ENCODE measurements around the gene LTC4S. TPM values are rescaled to one million over a fixed set of nuclear protein-coding genes. Genes with fewer than 3 reads are reported as not detected.
A peak's percentile ranks its signal among the peaks of the same experiment; 100 is the strongest.

LTC4S gene
- total and polyA plus RNA-seq, 3 experiments from 2014 or later: 0.57 to 4.0 (median 1.0) TPM

- Histone ChIP-seq H3K36me3 (ENCODE audit: insufficient read depth, low read length) (peaks cover 13% of the 10 kb centered on the region), H3K4me3 (ENCODE audit: low read length) (peak overlapping the region; percentile 83), H3K27ac (ENCODE audit: low read depth, low read length) (peak overlapping the region; percentile 96), H3K9me3 (ENCODE audit: low read length) (no peaks in the 10 kb centered on the region), H3K4me1 (ENCODE audit: insufficient read depth, low read length) (peaks cover 36% of the 10 kb centered on the region), H3K27me3 (ENCODE audit: insufficient read depth, low read length, poor library complexity, severe bottlenecking) (no peaks in the 10 kb centered on the region)
- Mint-ChIP-seq H3K4me3 (peak overlapping the region; percentile 77 to 94 (median 86)), H3K36me3 (peaks cover 4 to 38% (median 5%) of the 10 kb centered on the region in 3 donors), H3K27ac (peak overlapping the region; percentile 89 to 98 (median 96)), H3K27me3 (peaks cover 0 to 8% of the 10 kb centered on the region in 2 donors), H3K9me3 (peaks cover 0 to 4% (median 0%) of the 10 kb centered on the region in 5 donors), H3K4me1 (peaks cover 43 to 66% (median 44%) of the 10 kb centered on the region in 3 donors)
- no peak for DNase-seq
- ChIA-PET CTCF (interaction anchor here (1.1 to 2.8 kb wide), 5 partner anchors 18 to 197 kb away, joined by 3 to 21 read pairs (median 4); partner anchors contain the start of genes HNRNPH1 and TBC1D9B), POLR2A (interaction anchor here (0.6 to 3.2 kb wide), 11 partner anchors 9 to 198 kb away, joined by 3 to 13 read pairs (median 4); partner anchors contain the start of genes HNRNPH1, LTC4S and MRNIP)
Measured at GRCh38 chr5:179820127-179820482, 26.3 kb downstream of the LTC4S start.

DNA sequence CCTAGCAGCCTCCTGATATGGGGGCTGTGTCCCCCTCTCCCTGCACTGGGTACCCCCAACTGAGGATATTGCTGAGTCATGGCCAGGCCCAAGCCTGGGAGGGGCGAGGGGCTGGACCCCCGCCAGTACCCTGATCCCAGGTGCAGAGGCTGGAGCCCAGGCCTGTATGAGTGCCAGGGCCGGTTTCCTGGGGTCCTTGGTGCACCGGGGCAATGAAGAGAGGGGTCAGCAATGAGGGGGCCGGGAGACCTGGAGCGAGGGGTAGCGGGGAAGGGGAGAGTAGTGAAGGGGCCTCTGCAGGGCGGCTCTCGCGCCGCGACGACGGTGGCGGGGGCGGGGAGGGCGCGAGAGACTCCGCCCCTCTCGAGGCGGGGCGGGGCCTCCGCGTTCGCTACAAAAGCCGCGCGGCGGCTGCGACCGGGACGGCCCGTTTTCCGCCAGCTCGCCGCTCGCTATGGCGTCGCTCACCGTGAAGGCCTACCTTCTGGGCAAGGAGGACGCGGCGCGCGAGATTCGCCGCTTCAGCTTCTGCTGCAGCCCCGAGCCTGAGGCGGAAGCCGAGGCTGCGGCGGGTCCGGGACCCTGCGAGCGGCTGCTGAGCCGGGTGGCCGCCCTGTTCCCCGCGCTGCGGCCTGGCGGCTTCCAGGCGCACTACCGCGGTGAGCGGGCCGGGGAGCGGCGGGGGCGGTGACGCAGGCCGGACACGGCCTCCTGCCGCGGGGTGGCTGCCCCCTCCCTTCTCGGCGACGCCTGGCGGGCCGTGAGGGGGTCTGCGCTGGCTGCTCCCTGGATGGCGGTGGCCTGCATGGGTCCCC is 26.9 kb downstream of the LTC4S start, which contains the start of gene SQSTM1:
SQSTM1 (plus strand) TSS at position 423 of the 815 bp plus-strand sequence; CDS start at position 455, 32 bp downstream.
- peak within 1 kb of the TSS; percentile 83 for H3K4me3 ChIP-seq (ENCODE audit: low read length)
- POLR2A ChIA-PET: interaction anchor here (0.6 to 3.2 kb wide), 9 partner anchors 9 to 199 kb away, joined by 3 to 13 read pairs (median 3); partner anchors contain the start of genes HNRNPH1, LTC4S and MRNIP
- peak within 1 kb of the TSS; percentile 93 to 100 (median 98) for H3K27ac Mint-ChIP-seq
- H3K4me3 Mint-ChIP-seq: peak within 1 kb of the TSS; percentile 94 to 99 (median 98)
- peaks cover 19% of the 10 kb centered on the region for H3K36me3 ChIP-seq (ENCODE audit: insufficient read depth, low read length)
- no peaks in the 10 kb centered on the region for H3K9me3 ChIP-seq (ENCODE audit: low read length)
- peak; percentile 72 to 86 (median 79) for DNase-seq
- H3K27me3 ChIP-seq (ENCODE audit: insufficient read depth, low read length, poor library complexity, severe bottlenecking): no peaks in the 10 kb centered on the region
- CTCF ChIA-PET: interaction anchor here (1.1 to 2.8 kb wide), 3 partner anchors 19 to 88 kb away, joined by 3 to 21 read pairs (median 6); partner anchors contain the start of gene TBC1D9B
- H3K9me3 Mint-ChIP-seq: peaks cover 0 to 4% (median 0%) of the 10 kb centered on the region in 5 donors
- peaks cover 36% of the 10 kb centered on the region for H3K4me1 ChIP-seq (ENCODE audit: insufficient read depth, low read length)
- H3K27ac ChIP-seq (ENCODE audit: low read depth, low read length): peak within 1 kb of the TSS; percentile 96
- H3K36me3 Mint-ChIP-seq: peaks cover 4 to 44% (median 5%) of the 10 kb centered on the region in 3 donors
- H3K4me1 Mint-ChIP-seq: peaks cover 42 to 70% (median 44%) of the 10 kb centered on the region in 3 donors
- H3K27me3 Mint-ChIP-seq: peaks cover 0 to 8% of the 10 kb centered on the region in 2 donors

- peak; percentile 85 to 94 (median 88) for DNase-seq
- H3K9me3 ChIP-seq (ENCODE audit: low read length): no peaks in the 10 kb centered on the region
- H3K4me3 ChIP-seq (ENCODE audit: low read length): peak overlapping the region; percentile 83
- peak overlapping the region; percentile 96 for H3K27ac ChIP-seq (ENCODE audit: low read depth, low read length)
- CTCF ChIA-PET: interaction anchor here (0.9 to 2.8 kb wide), 7 partner anchors 15 to 87 kb away, joined by 3 to 21 read pairs (median 4); partner anchors contain the start of gene TBC1D9B
- Mint-ChIP-seq H3K9me3 (peaks cover 0 to 4% (median 0%) of the 10 kb centered on the region in 5 donors), H3K36me3 (peaks cover 4 to 52% (median 5%) of the 10 kb centered on the region in 3 donors), H3K27ac (peak overlapping the region; percentile 93 to 100 (median 98)), H3K27me3 (peaks cover 0 to 8% of the 10 kb centered on the region in 2 donors), H3K4me3 (peak overlapping the region; percentile 94 to 99 (median 98)), H3K4me1 (peaks cover 40 to 69% (median 44%) of the 10 kb centered on the region in 3 donors)
- peaks cover 36% of the 10 kb centered on the region for H3K4me1 ChIP-seq (ENCODE audit: insufficient read depth, low read length)
- POLR2A ChIA-PET: interaction anchor here (0.6 to 3.2 kb wide), 12 partner anchors 9 to 200 kb away, joined by 3 to 13 read pairs (median 4); partner anchors contain the start of genes LTC4S, MAML1 and MRNIP
- H3K36me3 ChIP-seq (ENCODE audit: insufficient read depth, low read length): peaks cover 20% of the 10 kb centered on the region
- H3K27me3 ChIP-seq (ENCODE audit: insufficient read depth, low read length, poor library complexity, severe bottlenecking): no peaks in the 10 kb centered on the region
Measured at GRCh38 chr5:179821298-179822058, 27.7 kb downstream of the LTC4S start.

DNA sequence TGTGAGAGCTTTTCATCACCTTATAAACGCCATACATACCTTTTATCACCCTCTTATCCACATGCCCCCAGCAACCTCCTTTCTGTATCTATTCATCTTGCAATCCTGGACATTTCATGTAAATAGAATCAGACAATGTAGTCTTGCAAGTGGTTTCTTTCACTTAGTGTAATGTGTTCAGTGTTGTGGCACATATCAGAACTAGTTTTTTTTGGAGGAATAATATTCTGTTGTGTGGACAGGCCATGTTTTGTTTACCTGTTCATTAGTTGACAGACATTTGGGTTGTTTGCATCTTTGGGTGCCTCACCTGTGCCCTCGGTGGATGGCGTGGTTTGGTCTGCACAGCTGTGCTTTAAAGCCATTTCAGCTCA is 28.3 kb downstream of the LTC4S start:
- POLR2A ChIA-PET: interaction anchor here (0.6 to 3.2 kb wide), 9 partner anchors 8 to 200 kb away, joined by 3 to 13 read pairs (median 4); partner anchors contain the start of genes MAML1 and MRNIP
- Histone ChIP-seq H3K27ac (ENCODE audit: low read depth, low read length) (peak overlapping the region; percentile 96), H3K4me1 (ENCODE audit: insufficient read depth, low read length) (peaks cover 36% of the 10 kb centered on the region), H3K4me3 (ENCODE audit: low read length) (peak overlapping the region; percentile 83), H3K27me3 (ENCODE audit: insufficient read depth, low read length, poor library complexity, severe bottlenecking) (no peaks in the 10 kb centered on the region), H3K36me3 (ENCODE audit: insufficient read depth, low read length) (peaks cover 24% of the 10 kb centered on the region), H3K9me3 (ENCODE audit: low read length) (no peaks in the 10 kb centered on the region)
- peak overlapping the region; percentile 94 to 99 (median 98) for H3K4me3 Mint-ChIP-seq
- H3K27ac Mint-ChIP-seq: peak overlapping the region; percentile 93 to 100 (median 98)
- H3K4me1 Mint-ChIP-seq: peaks cover 40 to 73% (median 49%) of the 10 kb centered on the region in 3 donors
- peaks cover 4 to 58% (median 5%) of the 10 kb centered on the region in 3 donors for H3K36me3 Mint-ChIP-seq
- CTCF ChIA-PET: interaction anchor here (0.9 to 1.2 kb wide), 4 partner anchors 15 to 60 kb away, joined by 3 to 5 read pairs (median 4); no protein-coding TSS in a partner anchor
- DNase-seq: no peak
- H3K27me3 Mint-ChIP-seq: peaks cover 0 to 8% of the 10 kb centered on the region in 2 donors
- H3K9me3 Mint-ChIP-seq: peaks cover 0 to 4% (median 0%) of the 10 kb centered on the region in 5 donors

DNA sequence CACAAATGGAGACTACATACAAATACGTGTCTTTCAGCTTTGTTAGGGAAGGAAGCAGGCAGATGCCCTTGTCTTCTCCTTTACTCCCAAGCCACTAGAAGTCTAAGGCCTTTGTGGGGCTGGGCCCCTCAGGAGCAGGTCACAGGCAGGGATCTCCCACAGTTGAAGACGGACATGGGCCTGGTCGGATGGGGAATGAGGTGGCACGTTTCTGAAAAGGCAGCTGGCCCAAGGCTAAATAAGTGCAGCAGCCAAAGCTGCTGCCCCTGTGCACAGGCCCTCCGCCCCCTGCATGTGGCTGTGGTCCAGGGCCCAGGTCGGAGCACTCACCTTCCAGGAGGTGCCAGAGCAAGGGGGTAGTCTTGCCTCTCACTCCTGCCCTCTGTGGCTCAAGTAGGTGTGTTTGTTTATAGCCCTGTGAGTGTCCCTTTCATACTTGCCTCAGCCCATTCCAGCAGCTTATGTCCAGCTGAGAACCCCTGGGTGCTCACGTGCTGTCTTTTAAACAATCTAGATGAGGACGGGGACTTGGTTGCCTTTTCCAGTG is 28.7 kb downstream of the LTC4S start:
- POLR2A ChIA-PET: interaction anchor here (0.6 to 3.2 kb wide), 10 partner anchors 8 to 752 kb away, joined by 3 to 13 read pairs (median 4); partner anchors contain the start of genes MAML1 and MRNIP
- Mint-ChIP-seq H3K4me3 (peak overlapping the region; percentile 68 to 99 (median 97)), H3K9me3 (peaks cover 0 to 4% (median 0%) of the 10 kb centered on the region in 5 donors), H3K27me3 (peaks cover 0 to 6% of the 10 kb centered on the region in 2 donors), H3K27ac (peak overlapping the region; percentile 74 to 98 (median 98)), H3K4me1 (peaks cover 40 to 71% (median 49%) of the 10 kb centered on the region in 3 donors), H3K36me3 (peaks cover 4 to 62% (median 5%) of the 10 kb centered on the region in 3 donors)
- Histone ChIP-seq H3K4me3 (ENCODE audit: low read length) (peak overlapping the region; percentile 83), H3K9me3 (ENCODE audit: low read length) (no peaks in the 10 kb centered on the region), H3K27me3 (ENCODE audit: insufficient read depth, low read length, poor library complexity, severe bottlenecking) (no peaks in the 10 kb centered on the region), H3K36me3 (ENCODE audit: insufficient read depth, low read length) (peaks cover 24% of the 10 kb centered on the region), H3K27ac (ENCODE audit: low read depth, low read length) (peak overlapping the region; percentile 96), H3K4me1 (ENCODE audit: insufficient read depth, low read length) (peaks cover 36% of the 10 kb centered on the region)
- CTCF ChIA-PET: interaction anchor here (0.6 to 1.2 kb wide), 5 partner anchors 14 to 60 kb away, joined by 3 to 5 read pairs (median 3); no protein-coding TSS in a partner anchor
- DNase-seq: no peak

- Histone ChIP-seq H3K27ac (ENCODE audit: low read depth, low read length) (no peak overlapping the region), H3K36me3 (ENCODE audit: insufficient read depth, low read length) (peaks cover 30% of the 10 kb centered on the region), H3K4me3 (ENCODE audit: low read length) (no peak overlapping the region), H3K4me1 (ENCODE audit: insufficient read depth, low read length) (peaks cover 28% of the 10 kb centered on the region), H3K9me3 (ENCODE audit: low read length) (no peaks in the 10 kb centered on the region), H3K27me3 (ENCODE audit: insufficient read depth, low read length, poor library complexity, severe bottlenecking) (no peaks in the 10 kb centered on the region)
- H3K27ac Mint-ChIP-seq: peak overlapping the region in 7 of 8 donors; percentile 12 to 98 (median 51)
- H3K27me3 Mint-ChIP-seq: peaks cover 0 to 5% of the 10 kb centered on the region in 2 donors
- H3K9me3 Mint-ChIP-seq: peaks cover 0 to 4% (median 0%) of the 10 kb centered on the region in 5 donors
- no peak for DNase-seq
- CTCF ChIA-PET: interaction anchor here (1.0 kb wide), 1 partner anchor 22 kb away, joined by 3 read pairs; no protein-coding TSS in a partner anchor
- POLR2A ChIA-PET: no interaction called here
- peaks cover 8 to 78% (median 11%) of the 10 kb centered on the region in 3 donors for H3K36me3 Mint-ChIP-seq
- H3K4me1 Mint-ChIP-seq: peaks cover 34 to 65% (median 38%) of the 10 kb centered on the region in 3 donors
- no peak overlapping the region for H3K4me3 Mint-ChIP-seq
Measured at GRCh38 chr5:179823937-179824744, 30.4 kb downstream of the LTC4S start.

All from CD8-positive, alpha-beta memory T cell (primary cell).